Vagina (tissue), 2 donors: ENCODE results near the gene MRPL20.

ENCODE experiments used
- CTCF ChIP-seq, 3 experiments: fragments of 450-650 bp in 2 of 3; fragments of 200-600 bp in 1 of 3; sonication (generic) in 1 of 3; IDR thresholded peaks; one replicate each; pipeline ENCODE4 v1.5.1; 2017 to 2019; ENCODE audit warnings: antibody characterized with exemption in 3 of 3, mild to moderate bottlenecking in 2 of 3, moderate library complexity in 2 of 3
- POLR2AphosphoS5 ChIP-seq, 2 donors: sonication (generic); formaldehyde crosslinking; IDR thresholded peaks; one replicate each; pipeline ENCODE4 v1.9.0; 2017; ENCODE audit warnings: antibody characterized with exemption in 2 of 2, mild to moderate bottlenecking in 2 of 2, low read depth in 1 of 2; ENCODE audit not compliant: insufficient read depth in 1 of 2

- no peak for TF ChIP-seq CTCF (IDR thresholded peaks at IDR 0.05)
- TF ChIP-seq POLR2AphosphoS5 (IDR thresholded peaks at IDR 0.05; ENCODE audit: insufficient read depth in 1 of 2, low read depth in 1 of 2), result no peak
Measured at GRCh38 chr1:1425753-1426495, 18.8 kb upstream of the MRPL20 start.
